ENCODE results near the gene GPR3.
"Not testable (repeated sequence)": the region's sequence is repeated elsewhere in the genome, so short reads cannot be mapped to it uniquely, and the experiment has no call there.

GPR3 gene

GRCh38 chr1:27431601-27431940, 39.1 kb downstream of the GPR3 start:
- DNase-seq, result no peak

- DNase-seq, result not testable (repeated sequence)
These were observed 40.3 kb downstream of the GPR3 start for GRCh38 chr1:27432725-27433124.

- no peak for DNase-seq
These were observed 41.3 kb downstream of the GPR3 start for GRCh38 chr1:27433706-27434105.

GRCh38 chr1:27435566-27436203, 43.3 kb downstream of the GPR3 start:
- no peak for DNase-seq

GRCh38 chr1:27436204-27437159, 44.1 kb downstream of the GPR3 start:
- no peak for DNase-seq

GRCh38 chr1:27438621-27439061, 46.2 kb downstream of the GPR3 start:
- DNase-seq, result no peak

- DNase-seq, result no peak
These were observed 46.7 kb downstream of the GPR3 start for GRCh38 chr1:27439150-27439549.

GRCh38 chr1:27444632-27445031, 52.2 kb downstream of the GPR3 start:
- DNase-seq, result no peak
